Trophoblast cell (in vitro differentiated cells and primary cell): ENCODE measurements around the gene NOS3. TPM values are rescaled to one million over a fixed set of nuclear protein-coding genes. Genes with fewer than 3 reads are reported as not detected.

Experiments
- DNase-seq, 2 donors: peaks; one replicate each; pipeline ENCODE4 v3.0.0-alpha.2; 2016
- H2AFZ ChIP-seq: 2 replicates; pipeline ENCODE4 v1.6.1; 2013; ENCODE audit warnings: low read length, moderate library complexity, mild to moderate bottlenecking; ENCODE audit not compliant: insufficient read depth, poor library complexity
- H2AK5ac ChIP-seq: 2 replicates; pipeline ENCODE4 v1.6.1; 2013; ENCODE audit warnings: mild to moderate bottlenecking, low read length
- H2BK120ac ChIP-seq: 2 replicates; pipeline ENCODE4 v1.6.1; 2013; ENCODE audit warnings: low read length, mild to moderate bottlenecking, moderate library complexity; ENCODE audit not compliant: insufficient read depth, poor library complexity
- H2BK12ac ChIP-seq: 2 replicates; pipeline ENCODE4 v1.6.1; 2013; ENCODE audit warnings: mild to moderate bottlenecking, low read length, moderate library complexity
- H2BK5ac ChIP-seq: 2 replicates; pipeline ENCODE4 v1.6.1; 2013; ENCODE audit warnings: low read length, low read depth, moderate library complexity, mild to moderate bottlenecking; ENCODE audit not compliant: poor library complexity
- H3K14ac ChIP-seq: 2 replicates; pipeline ENCODE4 v1.6.1; 2013; ENCODE audit warnings: mild to moderate bottlenecking, low read length
- H3K18ac ChIP-seq: 2 replicates; pipeline ENCODE4 v1.6.1; 2013; ENCODE audit warnings: mild to moderate bottlenecking, low read length
- H3K23ac ChIP-seq: 2 replicates; pipeline ENCODE4 v1.6.1; 2013; ENCODE audit warnings: low read length
- H3K27ac ChIP-seq: 2 replicates; pipeline ENCODE4 v1.5.1; 2013; ENCODE audit warnings: low read depth, mild to moderate bottlenecking, inconsistent platforms, low read length, moderate library complexity
- H3K27me3 ChIP-seq: 2 replicates; pipeline ENCODE4 v1.6.1; 2013; ENCODE audit warnings: inconsistent platforms, mild to moderate bottlenecking, low read length, moderate library complexity; ENCODE audit not compliant: insufficient read depth
- H3K36me3 ChIP-seq, 2 experiments: 1 replicate in 1 of 2; 2 replicates in 1 of 2; pipeline ENCODE4 v1.6.1; 2013; ENCODE audit warnings: low read length in 2 of 2, mild to moderate bottlenecking in 2 of 2, moderate library complexity in 1 of 2; ENCODE audit not compliant: insufficient read depth in 2 of 2, control insufficient read depth in 1 of 2
- H3K4ac ChIP-seq: 2 replicates; pipeline ENCODE4 v1.6.1; 2013; ENCODE audit warnings: low read depth, mild to moderate bottlenecking, low read length, moderate library complexity
- H3K4me1 ChIP-seq, 2 experiments: 1 replicate in 1 of 2; 2 replicates in 1 of 2; pipeline ENCODE4 v1.6.1; 2013; ENCODE audit warnings: low read length in 2 of 2, mild to moderate bottlenecking in 2 of 2, moderate library complexity in 1 of 2; ENCODE audit not compliant: insufficient read depth in 2 of 2, control insufficient read depth in 1 of 2
- H3K4me2 ChIP-seq: 2 replicates; pipeline ENCODE4 v1.6.1; 2013; ENCODE audit warnings: inconsistent platforms, mild to moderate bottlenecking, low read length, moderate library complexity
- H3K4me3 ChIP-seq: 2 replicates; pipeline ENCODE4 v1.5.1; 2013; ENCODE audit warnings: mild to moderate bottlenecking, low read depth, low read length, inconsistent platforms
- H3K79me1 ChIP-seq: one replicate; pipeline ENCODE4 v1.6.1; 2013; ENCODE audit warnings: low read length
- H3K79me2 ChIP-seq: 2 replicates; pipeline ENCODE4 v1.6.1; 2013; ENCODE audit warnings: low read length, mild to moderate bottlenecking; ENCODE audit not compliant: control insufficient read depth, insufficient read depth, poor library complexity
- H3K9ac ChIP-seq: 2 replicates; pipeline ENCODE4 v1.6.1; 2013; ENCODE audit warnings: mild to moderate bottlenecking, low read length
- H3K9me3 ChIP-seq: 2 replicates; pipeline ENCODE4 v1.6.1; 2013; ENCODE audit warnings: low read depth, mild to moderate bottlenecking, control low read depth, inconsistent platforms, low read length; ENCODE audit not compliant: insufficient read depth
- H4K12ac ChIP-seq: 2 replicates; pipeline ENCODE4 v1.6.1; 2013; ENCODE audit warnings: low read depth, mild to moderate bottlenecking, low read length, moderate library complexity
- H4K8ac ChIP-seq: 2 replicates; pipeline ENCODE4 v1.6.1; 2013; ENCODE audit warnings: low read depth, mild to moderate bottlenecking, low read length, moderate library complexity
- H4K91ac ChIP-seq: one replicate; pipeline ENCODE4 v1.6.1; 2013; ENCODE audit warnings: low read depth, mild to moderate bottlenecking, low read length, moderate library complexity
- WGBS: extraction: QIAGEN DNeasy Blood & Tissue Kit; methylation state at CpG from one replicate; pipeline ENCODE4 v1.1.7; 2013; ENCODE audit warnings: missing lambda C conversion rate; ENCODE audit not compliant: insufficient read length, insufficient coverage; ENCODE audit errors: extremely low coverage; 5-methylcytosine and 5-hydroxymethylcytosine counted together
- polyA plus RNA-seq: library from polyadenylated mRNA; stranded (reverse); fragments of 200-250 nt; gene quantifications from 2 replicates; pipeline ENCODE4 v1.2.3, GENCODE V29; 2013

NOS3 gene
- 3.1 and 3.4 TPM in 2 replicates for polyA plus RNA-seq

DNA sequence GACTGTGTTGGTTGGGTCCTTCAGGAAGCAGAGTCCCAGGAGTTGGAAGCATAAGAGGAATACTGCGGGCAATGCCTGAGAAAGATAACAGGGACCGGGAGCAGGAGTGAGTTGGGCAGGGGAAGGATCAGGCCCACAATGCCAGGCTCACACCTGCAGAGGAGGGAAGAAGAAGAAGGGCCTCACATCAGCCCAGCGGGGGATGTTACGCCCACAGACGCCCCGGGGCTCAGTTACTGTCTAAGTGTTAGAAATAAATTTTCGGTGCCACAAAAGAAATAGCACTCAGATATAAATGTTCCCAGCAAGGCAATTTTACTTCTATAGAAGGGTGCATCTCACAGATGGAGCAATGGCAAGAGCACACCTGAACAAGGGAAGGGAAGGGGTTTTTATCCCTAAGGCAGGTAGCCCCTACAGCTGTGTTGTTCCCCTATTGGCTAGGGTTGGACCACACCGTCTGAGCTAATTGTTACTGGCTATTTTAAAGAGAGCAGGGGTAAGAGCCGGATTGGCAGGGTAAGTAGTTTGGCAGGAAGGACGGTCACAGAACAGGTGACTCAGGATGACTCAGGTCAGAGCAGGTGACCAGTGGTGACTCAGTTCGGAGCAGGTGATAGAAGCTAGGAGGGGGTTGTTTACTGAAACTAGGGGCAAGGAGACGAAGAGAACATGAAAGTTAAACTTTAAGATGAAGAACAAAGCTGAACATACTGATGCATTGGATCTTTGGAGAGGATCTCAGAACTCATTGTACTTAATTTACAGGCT, at the start of gene NOS3:
Gene NOS3, plus strand, starts transcription at position 602 of the 771 bp plus-strand sequence. CDS start 2,787 bp downstream, outside the sequence.
- Histone ChIP-seq H4K8ac (no peak within 1 kb of the TSS), H2AFZ (no peak within 1 kb of the TSS), H3K14ac (no peak within 1 kb of the TSS), H4K91ac (no peak within 1 kb of the TSS), H2BK120ac (no peak within 1 kb of the TSS), H2BK5ac (no peak within 1 kb of the TSS), H3K4me2 (no peak within 1 kb of the TSS), H3K4me3 (no peak within 1 kb of the TSS), H3K36me3 (no peaks in the 10 kb centered on the region), H3K9me3 (peaks cover 16% of the 10 kb centered on the region), H2BK12ac (no peak within 1 kb of the TSS), H3K79me1 (no peaks in the 10 kb centered on the region), H2AK5ac (no peak within 1 kb of the TSS), H3K23ac (no peak within 1 kb of the TSS), H3K79me2 (no peaks in the 10 kb centered on the region), H3K27ac (no peak within 1 kb of the TSS), H3K9ac (no peak within 1 kb of the TSS), H3K27me3 (no peaks in the 10 kb centered on the region), H3K18ac (no peak within 1 kb of the TSS), H4K12ac (no peak within 1 kb of the TSS), H3K4ac (no peak within 1 kb of the TSS), H3K4me1 (no peaks in the 10 kb centered on the region)
- WGBS, result no CpG with 5 or more reads among the region's 12 CpGs
- DNase-seq, result peak; percentile 55 to 64

DNA sequence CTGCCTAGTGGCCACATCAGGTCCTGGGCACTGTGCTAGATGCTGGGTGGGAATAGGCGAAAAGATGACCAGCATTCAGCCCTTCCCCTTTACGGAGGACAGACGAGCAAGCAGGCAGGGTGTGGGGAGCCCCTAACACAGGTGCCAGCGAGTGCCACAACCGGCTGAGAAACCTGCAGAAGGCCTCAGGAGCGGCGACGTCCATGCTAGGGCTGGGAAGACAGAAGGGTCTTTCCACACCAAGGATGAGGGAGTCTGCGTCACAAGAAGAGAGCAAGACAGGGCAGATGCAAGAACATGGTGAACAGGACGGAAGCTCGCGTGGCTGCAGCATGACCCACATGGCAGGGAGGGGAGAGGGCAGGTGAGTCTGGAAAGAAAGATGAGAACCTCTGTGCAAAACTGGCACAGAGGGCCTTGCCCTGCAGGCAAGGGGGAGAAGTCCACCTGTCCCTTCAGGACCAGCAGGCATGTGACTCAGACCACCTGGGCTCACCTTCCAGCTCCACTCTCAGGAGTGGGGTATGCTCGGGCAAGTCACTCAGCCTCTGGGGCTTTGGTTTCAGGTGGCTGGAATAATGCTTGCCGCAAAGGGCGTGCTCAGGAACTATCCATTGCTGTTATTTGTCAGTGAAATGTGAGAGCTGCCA, 49.3 kb upstream of the NOS3 start:
- Histone ChIP-seq H3K27me3 (no peaks in the 10 kb centered on the region), H3K4ac (no peak overlapping the region), H2AFZ (no peak overlapping the region), H2AK5ac (no peak overlapping the region), H2BK5ac (no peak overlapping the region), H2BK120ac (no peak overlapping the region), H3K79me1 (no peaks in the 10 kb centered on the region), H3K9ac (no peak overlapping the region), H3K79me2 (no peaks in the 10 kb centered on the region), H3K14ac (no peak overlapping the region), H3K4me2 (no peak overlapping the region), H2BK12ac (no peak overlapping the region), H3K18ac (no peak overlapping the region), H3K4me3 (no peak overlapping the region), H3K23ac (no peak overlapping the region), H4K8ac (no peak overlapping the region), H3K4me1 (peaks cover 0 to 4% of the 10 kb centered on the region in 2 experiments), H4K12ac (no peak overlapping the region), H3K27ac (no peak overlapping the region), H4K91ac (no peak overlapping the region), H3K36me3 (no peaks in the 10 kb centered on the region), H3K9me3 (no peaks in the 10 kb centered on the region)
- no CpG with 5 or more reads among the region's 15 CpGs for WGBS
- DNase-seq, result no peak

DNA sequence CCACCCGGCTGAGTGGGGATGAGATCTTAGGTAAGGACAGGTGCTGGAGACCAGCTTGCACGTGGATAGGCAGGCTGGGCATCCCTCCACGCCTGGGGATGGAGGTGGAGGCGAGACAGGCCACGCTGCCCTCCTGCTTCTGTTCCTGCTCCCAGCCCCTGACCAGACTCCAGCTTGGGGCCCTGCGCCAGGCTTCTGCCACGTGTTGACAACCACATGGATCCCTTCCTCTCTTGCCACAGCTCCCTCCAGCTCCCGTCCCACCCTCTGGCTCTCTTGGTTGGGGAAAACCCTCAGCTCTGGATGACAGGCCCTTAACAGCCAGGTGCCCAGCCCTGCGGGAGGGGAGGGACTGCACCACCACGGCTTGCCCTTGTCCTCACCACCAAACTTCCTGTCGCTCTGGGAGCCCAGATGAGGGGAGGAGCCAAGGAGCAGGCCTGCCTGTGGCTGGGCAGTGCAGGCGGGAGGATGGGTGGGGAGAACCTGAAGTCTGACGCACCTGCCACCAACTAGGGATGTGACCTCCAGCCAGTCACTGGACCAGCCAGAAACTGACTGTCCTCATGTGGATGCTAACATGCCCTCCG, 48.7 kb upstream of the NOS3 start:
- Histone ChIP-seq H3K4me3 (no peak overlapping the region), H3K9ac (no peak overlapping the region), H2AFZ (no peak overlapping the region), H3K9me3 (no peaks in the 10 kb centered on the region), H3K14ac (no peak overlapping the region), H3K23ac (no peak overlapping the region), H4K91ac (no peak overlapping the region), H3K4me2 (no peak overlapping the region), H4K12ac (no peak overlapping the region), H2BK5ac (no peak overlapping the region), H3K79me2 (no peaks in the 10 kb centered on the region), H3K79me1 (no peaks in the 10 kb centered on the region), H2BK120ac (no peak overlapping the region), H3K27me3 (no peaks in the 10 kb centered on the region), H3K27ac (no peak overlapping the region), H2BK12ac (no peak overlapping the region), H4K8ac (no peak overlapping the region), H3K36me3 (no peaks in the 10 kb centered on the region), H3K18ac (no peak overlapping the region), H3K4me1 (peaks cover 0 to 4% of the 10 kb centered on the region in 2 experiments), H3K4ac (no peak overlapping the region), H2AK5ac (no peak overlapping the region)
- WGBS, result no CpG with 5 or more reads among the region's 14 CpGs
- DNase-seq, result no peak

DNA sequence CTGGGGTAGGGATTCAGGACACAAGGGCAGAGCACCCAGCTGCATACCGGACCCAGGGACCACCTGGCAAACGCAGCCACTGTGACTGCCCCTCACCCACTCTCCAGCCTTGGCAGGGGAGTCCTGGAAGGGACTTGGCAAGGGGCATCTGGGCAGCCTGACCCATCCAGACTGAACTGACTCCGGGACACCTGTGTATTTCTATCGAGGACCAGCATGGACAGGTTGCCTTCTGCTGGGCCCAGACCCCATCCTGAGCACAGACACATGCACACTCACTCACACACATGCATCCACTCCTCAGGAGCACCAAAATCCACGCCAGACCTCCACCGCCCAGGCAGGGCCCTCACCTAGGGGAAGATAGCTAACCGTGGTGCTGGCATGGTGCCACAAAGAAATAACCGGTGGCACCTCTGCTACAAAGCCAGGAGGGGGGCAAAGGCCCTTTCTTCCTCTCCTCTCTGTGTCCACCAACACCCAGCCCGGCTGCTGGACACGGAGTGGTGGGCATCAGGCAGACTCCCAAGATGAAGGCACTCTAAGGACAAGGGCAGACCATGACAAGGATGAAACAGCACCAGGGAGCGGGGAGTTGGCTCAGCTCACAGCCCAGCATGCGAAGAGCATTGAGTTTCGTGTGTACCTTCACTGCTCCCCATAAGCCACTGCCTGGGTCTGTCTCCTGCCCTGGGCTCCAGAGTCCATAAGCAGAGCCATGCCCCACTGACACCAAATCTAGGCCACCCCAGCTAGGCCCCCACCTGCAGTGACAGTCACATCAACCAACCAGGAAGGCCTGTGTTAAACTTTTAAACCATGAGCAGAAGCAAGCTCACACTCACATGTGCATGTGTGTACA, 48.0 kb upstream of the NOS3 start:
- Histone ChIP-seq H3K79me2 (no peaks in the 10 kb centered on the region), H3K4me1 (peaks cover 0 to 6% of the 10 kb centered on the region in 2 experiments), H4K91ac (no peak overlapping the region), H3K4ac (no peak overlapping the region), H3K4me3 (no peak overlapping the region), H2BK12ac (no peak overlapping the region), H3K36me3 (no peaks in the 10 kb centered on the region), H3K14ac (no peak overlapping the region), H3K18ac (no peak overlapping the region), H3K27me3 (no peaks in the 10 kb centered on the region), H3K9me3 (no peaks in the 10 kb centered on the region), H2BK120ac (no peak overlapping the region), H3K23ac (no peak overlapping the region), H3K9ac (no peak overlapping the region), H3K79me1 (peaks cover under 1% of the 10 kb centered on the region), H3K27ac (no peak overlapping the region), H2AFZ (no peak overlapping the region), H4K8ac (no peak overlapping the region), H3K4me2 (no peak overlapping the region), H2AK5ac (no peak overlapping the region), H4K12ac (no peak overlapping the region), H2BK5ac (no peak overlapping the region)
- DNase-seq, result no peak
- WGBS, result no CpG with 5 or more reads among the region's 13 CpGs
